GM23338 (cell line): Measurements from ENCODE around the gene ARHGEF28. TPM values are rescaled to one million over a fixed set of nuclear protein-coding genes. Genes with fewer than 3 reads are reported as not detected.

ENCODE experiments used
- ATAC-seq: fragments of 200-7000 bp; cut with Tn5 transposase; 3 replicates; pipeline ENCODE4 v1.9.1; 2020
- DNase-seq: peaks from one replicate; pipeline ENCODE4 v3.0.0-alpha.2; 2015; ENCODE audit warnings: low spot score
- H2AFZ ChIP-seq: fragments of 200-600 bp; sonication (generic); 2 replicates; pipeline ENCODE4 v1.8.0; 2016; ENCODE audit warnings: antibody characterized with exemption, mild to moderate bottlenecking, moderate library complexity
- H3F3A ChIP-seq: fragments of 200-600 bp; sonication (generic); replicated peaks from 2 replicates; pipeline ENCODE4 v1.8.0; 2017; ENCODE audit warnings: antibody characterized with exemption, mixed run types, low read depth
- H3K27ac ChIP-seq: fragments of 200-600 bp; sonication (generic); 2 replicates; pipeline ENCODE4 v1.6.1; 2016; ENCODE audit warnings: low read depth
- H3K27me3 ChIP-seq: fragments of 200-600 bp; sonication (generic); 2 replicates; pipeline ENCODE4 v1.8.0; 2016; ENCODE audit warnings: mild to moderate bottlenecking, mixed run types, moderate library complexity; ENCODE audit not compliant: insufficient read depth
- H3K36me3 ChIP-seq: fragments of 200-600 bp; sonication (generic); 2 replicates; pipeline ENCODE4 v1.8.0; 2016; ENCODE audit warnings: mild to moderate bottlenecking; ENCODE audit not compliant: insufficient read depth
- H3K4me1 ChIP-seq: fragments of 200-600 bp; sonication (generic); 2 replicates; pipeline ENCODE4 v1.8.0; 2016; ENCODE audit warnings: mild to moderate bottlenecking, moderate library complexity; ENCODE audit not compliant: insufficient read depth
- H3K4me2 ChIP-seq: fragments of 200-600 bp; sonication (generic); 2 replicates; pipeline ENCODE4 v1.7.1; 2017; ENCODE audit warnings: mixed run types
- H3K4me3 ChIP-seq: fragments of 200-600 bp; sonication (generic); 2 replicates; pipeline ENCODE4 v1.6.1; 2016; ENCODE audit warnings: mixed run types
- H3K79me2 ChIP-seq: fragments of 200-600 bp; sonication (generic); replicated peaks from 2 replicates; pipeline ENCODE4 v1.8.0; 2017; ENCODE audit warnings: mild to moderate bottlenecking; ENCODE audit not compliant: insufficient read depth
- H3K9me2 ChIP-seq: fragments of 200-600 bp; sonication (generic); 2 replicates; pipeline ENCODE4 v1.8.0; 2017; ENCODE audit not compliant: insufficient read depth
- H4K20me1 ChIP-seq: fragments of 200-600 bp; sonication (generic); replicated peaks from 2 replicates; pipeline ENCODE4 v1.8.0; 2017; ENCODE audit warnings: mild to moderate bottlenecking; ENCODE audit not compliant: insufficient read depth
- H3K27ac Mint-ChIP-seq: 2 replicates; pipeline ENCODE4 v1.8.0; 2020; ENCODE audit warnings: inconsistent platforms, mild to moderate bottlenecking, moderate library complexity, mixed read lengths
- H3K27me3 Mint-ChIP-seq: 3 replicates; pipeline ENCODE4 v1.8.0; 2022; ENCODE audit warnings: low read depth, mild to moderate bottlenecking, moderate library complexity, mixed read lengths, inconsistent platforms; ENCODE audit not compliant: insufficient read depth, poor library complexity
- H3K36me3 Mint-ChIP-seq: 3 replicates; pipeline ENCODE4 v1.8.0; 2021; ENCODE audit warnings: low read depth, mild to moderate bottlenecking, inconsistent platforms, moderate library complexity, mixed read lengths
- H3K4me1 Mint-ChIP-seq: 3 replicates; pipeline ENCODE4 v1.8.0; 2020; ENCODE audit warnings: mild to moderate bottlenecking, inconsistent platforms, mixed read lengths
- H3K4me3 Mint-ChIP-seq: 3 replicates; pipeline ENCODE4 v1.8.0; 2021; ENCODE audit warnings: moderate library complexity, mild to moderate bottlenecking, inconsistent platforms, mixed read lengths
- H3K9me3 Mint-ChIP-seq: 3 replicates; pipeline ENCODE4 v1.8.0; 2020; ENCODE audit warnings: moderate library complexity, mild to moderate bottlenecking, inconsistent platforms, mixed read lengths
- CREB1 ChIP-seq: fragments of 250-450 bp; sonication (Bioruptor Pico); IDR thresholded peaks from 2 replicates; pipeline ENCODE4 v1.5.0; 2020; ENCODE audit warnings: low read depth, mild to moderate bottlenecking, moderate library complexity
- EZH2 ChIP-seq: fragments of 200-600 bp; sonication (generic); IDR thresholded peaks from one replicate; pipeline ENCODE4 v1.8.0; 2017; ENCODE audit warnings: antibody characterized with exemption, mild to moderate bottlenecking, low read depth; ENCODE audit not compliant: unreplicated experiment
- EZH2phosphoT487 ChIP-seq: fragments of 200-600 bp; sonication (generic); IDR thresholded peaks from one replicate; pipeline ENCODE4 v1.8.1; 2018; ENCODE audit warnings: antibody characterized with exemption; ENCODE audit not compliant: unreplicated experiment
- JUNB ChIP-seq: IDR thresholded peaks from one replicate; pipeline ENCODE4 v1.6.1; 2016; ENCODE audit warnings: antibody characterized with exemption; ENCODE audit not compliant: unreplicated experiment
- NANOG ChIP-seq: IDR thresholded peaks from 2 replicates; pipeline ENCODE4 v1.6.1; 2016; ENCODE audit warnings: antibody characterized with exemption, borderline replicate concordance
- POLR2AphosphoS5 ChIP-seq: IDR thresholded peaks from 2 replicates; pipeline ENCODE4 v1.6.1; 2016; ENCODE audit warnings: antibody characterized with exemption, low read depth
- STAT1 ChIP-seq: IDR thresholded peaks from one replicate; pipeline ENCODE4 v1.6.1; 2016; ENCODE audit warnings: antibody characterized with exemption; ENCODE audit not compliant: unreplicated experiment
- ZNF114 ChIP-seq: fragments of 250-450 bp; sonication (Bioruptor Pico); IDR thresholded peaks from 2 replicates; pipeline ENCODE4 v1.5.0; 2020; ENCODE audit warnings: mild to moderate bottlenecking, moderate library complexity
- ZNF331 ChIP-seq: fragments of 250-450 bp; sonication (Bioruptor Pico); IDR thresholded peaks from 2 replicates; pipeline ENCODE4 v1.5.0; 2020; ENCODE audit warnings: low read depth, mild to moderate bottlenecking, moderate library complexity
- polyA plus RNA-seq: library from polyadenylated mRNA; unstranded; fragments of >200 nt; fragmentation: Nextera tagmentation; extraction: Ambion mirVana; gene quantifications from 2 replicates; pipeline ENCODE4 v1.2.1, GENCODE V29; 2016
- total RNA-seq: library from RNA; depleted of rRNA; stranded (reverse); fragments of >200 nt; shearing (Covaris generic); gene quantifications from 2 replicates; pipeline ENCODE4 v1.2.3, GENCODE V29; 2014
- TF ChIP-seq, protein P1 (sequence below): IDR thresholded peaks from one replicate; pipeline ENCODE4 v1.6.1; 2018; ENCODE audit warnings: antibody characterized with exemption; ENCODE audit not compliant: unreplicated experiment
- TF ChIP-seq, protein P2 (sequence below): fragments of 250-450 bp; sonication (Bioruptor Pico); IDR thresholded peaks from 2 replicates; pipeline ENCODE4 v1.5.0; 2020; ENCODE audit warnings: mild to moderate bottlenecking, moderate library complexity
- TF ChIP-seq, protein P3 (sequence below): IDR thresholded peaks from 2 replicates; pipeline ENCODE4 v1.6.1; 2016; ENCODE audit warnings: antibody characterized with exemption
- TF ChIP-seq, protein P4 (sequence below), 2 experiments: fragments of 200-600 bp in 1 of 2; sonication (generic) in 1 of 2; conservative IDR thresholded peaks; 2 replicates each; pipeline versions ENCODE4 v1.5.1 to v1.6.1; 2016 to 2017; ENCODE audit warnings: antibody characterized with exemption in 2 of 2, low read depth in 2 of 2, mild to moderate bottlenecking in 2 of 2, moderate library complexity in 1 of 2

ARHGEF28 gene
- total and polyA plus RNA-seq, 2 experiments from 2014 or later, result 0.39 to 1.0 TPM

DNA sequence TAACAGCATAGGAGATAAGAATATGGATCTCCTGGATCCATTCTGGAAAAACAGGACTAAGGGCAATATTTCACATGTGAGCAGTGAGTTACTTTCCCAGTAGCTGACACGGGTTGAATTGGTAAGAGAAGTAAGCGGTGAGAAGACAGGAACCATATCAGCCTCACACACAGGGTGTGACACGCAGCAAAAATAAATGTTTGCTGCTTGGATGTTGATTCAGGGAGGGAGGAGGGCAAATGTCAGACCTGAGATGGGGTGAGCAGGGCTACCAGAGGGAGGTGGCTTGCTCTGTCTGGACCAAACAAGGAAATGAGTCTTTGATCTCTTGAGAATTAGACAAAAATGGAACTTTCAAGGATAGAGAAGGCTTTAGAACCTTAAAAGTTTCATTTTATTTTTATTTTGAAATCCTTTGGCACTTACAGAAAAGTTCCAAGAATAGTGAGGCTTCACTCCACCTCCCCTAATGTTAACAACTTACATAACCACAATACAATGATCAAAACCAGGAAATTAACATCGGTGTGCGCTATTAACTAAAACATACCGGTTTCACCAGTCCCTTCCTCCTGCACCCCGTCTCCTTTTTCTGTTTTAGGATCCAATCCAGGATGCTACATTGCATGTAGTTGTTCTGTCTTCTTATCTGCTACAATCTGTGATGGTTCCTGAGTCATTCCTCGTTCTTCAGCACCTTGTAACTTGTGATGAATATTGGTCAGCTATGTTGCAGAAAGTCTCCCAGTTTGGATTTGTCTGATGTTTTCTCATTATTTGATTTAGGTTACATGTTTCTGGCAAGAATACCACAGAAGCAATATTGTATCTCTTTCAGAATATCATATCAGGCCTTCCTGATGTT is 20.5 kb upstream of the ARHGEF28 start:
- Mint-ChIP-seq H3K27ac (no peak overlapping the region), H3K27me3 (no peaks in the 10 kb centered on the region), H3K9me3 (no peaks in the 10 kb centered on the region; the same call in 2 of the 3 replicates), H3K4me3 (no peak overlapping the region), H3K36me3 (no peaks in the 10 kb centered on the region), H3K4me1 (no peaks in the 10 kb centered on the region)
- Histone ChIP-seq H3K4me3 (no peak overlapping the region), H3K79me2 (no peaks in the 10 kb centered on the region), H3K36me3 (no peaks in the 10 kb centered on the region), H3K27ac (no peak overlapping the region), H4K20me1 (no peaks in the 10 kb centered on the region), H3K9me2 (no peaks in the 10 kb centered on the region), H3F3A (no peaks in the 10 kb centered on the region), H3K4me1 (no peaks in the 10 kb centered on the region), H3K27me3 (no peaks in the 10 kb centered on the region), H3K4me2 (no peak overlapping the region), H2AFZ (no peak overlapping the region)
- ATAC-seq (no peak), DNase-seq (no peak)
- TF ChIP-seq JUNB (no peak), ZNF114 (CRISPR knock-in tag) (no peak), ZNF331 (CRISPR knock-in tag) (no peak), STAT1 (no peak), POLR2AphosphoS5 (no peak), EZH2phosphoT487 (no peak), NANOG (no peak), CREB1 (CRISPR knock-in tag) (no peak), EZH2 (no peak)
- TF ChIP-seq, protein P1, sequence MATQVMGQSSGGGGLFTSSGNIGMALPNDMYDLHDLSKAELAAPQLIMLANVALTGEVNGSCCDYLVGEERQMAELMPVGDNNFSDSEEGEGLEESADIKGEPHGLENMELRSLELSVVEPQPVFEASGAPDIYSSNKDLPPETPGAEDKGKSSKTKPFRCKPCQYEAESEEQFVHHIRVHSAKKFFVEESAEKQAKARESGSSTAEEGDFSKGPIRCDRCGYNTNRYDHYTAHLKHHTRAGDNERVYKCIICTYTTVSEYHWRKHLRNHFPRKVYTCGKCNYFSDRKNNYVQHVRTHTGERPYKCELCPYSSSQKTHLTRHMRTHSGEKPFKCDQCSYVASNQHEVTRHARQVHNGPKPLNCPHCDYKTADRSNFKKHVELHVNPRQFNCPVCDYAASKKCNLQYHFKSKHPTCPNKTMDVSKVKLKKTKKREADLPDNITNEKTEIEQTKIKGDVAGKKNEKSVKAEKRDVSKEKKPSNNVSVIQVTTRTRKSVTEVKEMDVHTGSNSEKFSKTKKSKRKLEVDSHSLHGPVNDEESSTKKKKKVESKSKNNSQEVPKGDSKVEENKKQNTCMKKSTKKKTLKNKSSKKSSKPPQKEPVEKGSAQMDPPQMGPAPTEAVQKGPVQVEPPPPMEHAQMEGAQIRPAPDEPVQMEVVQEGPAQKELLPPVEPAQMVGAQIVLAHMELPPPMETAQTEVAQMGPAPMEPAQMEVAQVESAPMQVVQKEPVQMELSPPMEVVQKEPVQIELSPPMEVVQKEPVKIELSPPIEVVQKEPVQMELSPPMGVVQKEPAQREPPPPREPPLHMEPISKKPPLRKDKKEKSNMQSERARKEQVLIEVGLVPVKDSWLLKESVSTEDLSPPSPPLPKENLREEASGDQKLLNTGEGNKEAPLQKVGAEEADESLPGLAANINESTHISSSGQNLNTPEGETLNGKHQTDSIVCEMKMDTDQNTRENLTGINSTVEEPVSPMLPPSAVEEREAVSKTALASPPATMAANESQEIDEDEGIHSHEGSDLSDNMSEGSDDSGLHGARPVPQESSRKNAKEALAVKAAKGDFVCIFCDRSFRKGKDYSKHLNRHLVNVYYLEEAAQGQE, result no peak
- TF ChIP-seq, protein P2, sequence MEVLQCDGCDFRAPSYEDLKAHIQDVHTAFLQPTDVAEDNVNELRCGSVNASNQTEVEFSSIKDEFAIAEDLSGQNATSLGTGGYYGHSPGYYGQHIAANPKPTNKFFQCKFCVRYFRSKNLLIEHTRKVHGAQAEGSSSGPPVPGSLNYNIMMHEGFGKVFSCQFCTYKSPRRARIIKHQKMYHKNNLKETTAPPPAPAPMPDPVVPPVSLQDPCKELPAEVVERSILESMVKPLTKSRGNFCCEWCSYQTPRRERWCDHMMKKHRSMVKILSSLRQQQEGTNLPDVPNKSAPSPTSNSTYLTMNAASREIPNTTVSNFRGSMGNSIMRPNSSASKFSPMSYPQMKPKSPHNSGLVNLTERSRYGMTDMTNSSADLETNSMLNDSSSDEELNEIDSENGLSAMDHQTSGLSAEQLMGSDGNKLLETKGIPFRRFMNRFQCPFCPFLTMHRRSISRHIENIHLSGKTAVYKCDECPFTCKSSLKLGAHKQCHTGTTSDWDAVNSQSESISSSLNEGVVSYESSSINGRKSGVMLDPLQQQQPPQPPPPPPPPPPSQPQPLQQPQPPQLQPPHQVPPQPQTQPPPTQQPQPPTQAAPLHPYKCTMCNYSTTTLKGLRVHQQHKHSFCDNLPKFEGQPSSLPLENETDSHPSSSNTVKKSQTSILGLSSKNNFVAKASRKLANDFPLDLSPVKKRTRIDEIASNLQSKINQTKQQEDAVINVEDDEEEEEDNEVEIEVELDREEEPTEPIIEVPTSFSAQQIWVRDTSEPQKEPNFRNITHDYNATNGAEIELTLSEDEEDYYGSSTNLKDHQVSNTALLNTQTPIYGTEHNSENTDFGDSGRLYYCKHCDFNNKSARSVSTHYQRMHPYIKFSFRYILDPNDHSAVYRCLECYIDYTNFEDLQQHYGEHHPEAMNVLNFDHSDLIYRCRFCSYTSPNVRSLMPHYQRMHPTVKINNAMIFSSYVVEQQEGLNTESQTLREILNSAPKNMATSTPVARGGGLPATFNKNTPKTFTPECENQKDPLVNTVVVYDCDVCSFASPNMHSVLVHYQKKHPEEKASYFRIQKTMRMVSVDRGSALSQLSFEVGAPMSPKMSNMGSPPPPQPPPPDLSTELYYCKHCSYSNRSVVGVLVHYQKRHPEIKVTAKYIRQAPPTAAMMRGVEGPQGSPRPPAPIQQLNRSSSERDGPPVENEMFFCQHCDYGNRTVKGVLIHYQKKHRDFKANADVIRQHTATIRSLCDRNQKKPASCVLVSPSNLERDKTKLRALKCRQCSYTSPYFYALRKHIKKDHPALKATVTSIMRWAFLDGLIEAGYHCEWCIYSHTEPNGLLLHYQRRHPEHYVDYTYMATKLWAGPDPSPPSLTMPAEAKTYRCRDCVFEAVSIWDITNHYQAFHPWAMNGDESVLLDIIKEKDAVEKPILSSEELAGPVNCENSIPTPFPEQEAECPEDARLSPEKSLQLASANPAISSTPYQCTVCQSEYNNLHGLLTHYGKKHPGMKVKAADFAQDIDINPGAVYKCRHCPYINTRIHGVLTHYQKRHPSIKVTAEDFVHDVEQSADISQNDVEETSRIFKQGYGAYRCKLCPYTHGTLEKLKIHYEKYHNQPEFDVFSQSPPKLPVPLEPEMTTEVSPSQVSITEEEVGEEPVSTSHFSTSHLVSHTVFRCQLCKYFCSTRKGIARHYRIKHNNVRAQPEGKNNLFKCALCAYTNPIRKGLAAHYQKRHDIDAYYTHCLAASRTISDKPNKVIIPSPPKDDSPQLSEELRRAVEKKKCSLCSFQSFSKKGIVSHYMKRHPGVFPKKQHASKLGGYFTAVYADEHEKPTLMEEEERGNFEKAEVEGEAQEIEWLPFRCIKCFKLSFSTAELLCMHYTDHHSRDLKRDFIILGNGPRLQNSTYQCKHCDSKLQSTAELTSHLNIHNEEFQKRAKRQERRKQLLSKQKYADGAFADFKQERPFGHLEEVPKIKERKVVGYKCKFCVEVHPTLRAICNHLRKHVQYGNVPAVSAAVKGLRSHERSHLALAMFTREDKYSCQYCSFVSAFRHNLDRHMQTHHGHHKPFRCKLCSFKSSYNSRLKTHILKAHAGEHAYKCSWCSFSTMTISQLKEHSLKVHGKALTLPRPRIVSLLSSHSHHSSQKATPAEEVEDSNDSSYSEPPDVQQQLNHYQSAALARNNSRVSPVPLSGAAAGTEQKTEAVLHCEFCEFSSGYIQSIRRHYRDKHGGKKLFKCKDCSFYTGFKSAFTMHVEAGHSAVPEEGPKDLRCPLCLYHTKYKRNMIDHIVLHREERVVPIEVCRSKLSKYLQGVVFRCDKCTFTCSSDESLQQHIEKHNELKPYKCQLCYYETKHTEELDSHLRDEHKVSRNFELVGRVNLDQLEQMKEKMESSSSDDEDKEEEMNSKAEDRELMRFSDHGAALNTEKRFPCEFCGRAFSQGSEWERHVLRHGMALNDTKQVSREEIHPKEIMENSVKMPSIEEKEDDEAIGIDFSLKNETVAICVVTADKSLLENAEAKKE (CRISPR knock-in tag), result no peak
- TF ChIP-seq, protein P3, sequence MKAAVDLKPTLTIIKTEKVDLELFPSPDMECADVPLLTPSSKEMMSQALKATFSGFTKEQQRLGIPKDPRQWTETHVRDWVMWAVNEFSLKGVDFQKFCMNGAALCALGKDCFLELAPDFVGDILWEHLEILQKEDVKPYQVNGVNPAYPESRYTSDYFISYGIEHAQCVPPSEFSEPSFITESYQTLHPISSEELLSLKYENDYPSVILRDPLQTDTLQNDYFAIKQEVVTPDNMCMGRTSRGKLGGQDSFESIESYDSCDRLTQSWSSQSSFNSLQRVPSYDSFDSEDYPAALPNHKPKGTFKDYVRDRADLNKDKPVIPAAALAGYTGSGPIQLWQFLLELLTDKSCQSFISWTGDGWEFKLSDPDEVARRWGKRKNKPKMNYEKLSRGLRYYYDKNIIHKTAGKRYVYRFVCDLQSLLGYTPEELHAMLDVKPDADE, result no peak
- TF ChIP-seq, protein P4, sequence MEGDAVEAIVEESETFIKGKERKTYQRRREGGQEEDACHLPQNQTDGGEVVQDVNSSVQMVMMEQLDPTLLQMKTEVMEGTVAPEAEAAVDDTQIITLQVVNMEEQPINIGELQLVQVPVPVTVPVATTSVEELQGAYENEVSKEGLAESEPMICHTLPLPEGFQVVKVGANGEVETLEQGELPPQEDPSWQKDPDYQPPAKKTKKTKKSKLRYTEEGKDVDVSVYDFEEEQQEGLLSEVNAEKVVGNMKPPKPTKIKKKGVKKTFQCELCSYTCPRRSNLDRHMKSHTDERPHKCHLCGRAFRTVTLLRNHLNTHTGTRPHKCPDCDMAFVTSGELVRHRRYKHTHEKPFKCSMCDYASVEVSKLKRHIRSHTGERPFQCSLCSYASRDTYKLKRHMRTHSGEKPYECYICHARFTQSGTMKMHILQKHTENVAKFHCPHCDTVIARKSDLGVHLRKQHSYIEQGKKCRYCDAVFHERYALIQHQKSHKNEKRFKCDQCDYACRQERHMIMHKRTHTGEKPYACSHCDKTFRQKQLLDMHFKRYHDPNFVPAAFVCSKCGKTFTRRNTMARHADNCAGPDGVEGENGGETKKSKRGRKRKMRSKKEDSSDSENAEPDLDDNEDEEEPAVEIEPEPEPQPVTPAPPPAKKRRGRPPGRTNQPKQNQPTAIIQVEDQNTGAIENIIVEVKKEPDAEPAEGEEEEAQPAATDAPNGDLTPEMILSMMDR (conservative IDR thresholded peaks at IDR 0.05; ENCODE audit: low read depth in 2 of 2), result no peak
